WTC11 (cell line): ENCODE results near the gene COL2A1. TPM values are rescaled to one million over a fixed set of nuclear protein-coding genes. Genes with fewer than 3 reads are reported as not detected.

ENCODE experiments used
- ATAC-seq: fragments of 200-7000 bp; cut with Tn5 transposase; 2 replicates; pipeline ENCODE4 v1.10.0; 2021; ENCODE audit warnings: mild to moderate bottlenecking, moderate library complexity
- CTCF ChIA-PET: fragments of 300-600 bp; sonication (Branson Sonifier 250); formaldehyde crosslinking; loops from one replicate; lab custom pipeline; 2021; ENCODE audit warnings: antibody characterized with exemption; lab: Charles Lee
- POLR2A ChIA-PET: fragments of 350-600 bp; sonication (Branson Sonifier 250); formaldehyde crosslinking; loops from one replicate; lab custom pipeline; 2021; ENCODE audit warnings: antibody characterized with exemption; lab: Charles Lee
- DNase-seq: peaks from one replicate; pipeline ENCODE4 v3.0.0; 2021; ENCODE audit warnings: low spot score
- H3K27ac Mint-ChIP-seq: 2 replicates; pipeline ENCODE4 v1.8.0; 2021; ENCODE audit warnings: mixed read lengths
- H3K27me3 Mint-ChIP-seq: 2 replicates; pipeline ENCODE4 v1.8.0; 2021; ENCODE audit warnings: low read depth, mild to moderate bottlenecking, moderate library complexity, mixed read lengths
- H3K36me3 Mint-ChIP-seq: 2 replicates; pipeline ENCODE4 v1.8.0; 2021; ENCODE audit warnings: mixed read lengths
- H3K4me1 Mint-ChIP-seq: 2 replicates; pipeline ENCODE4 v1.8.0; 2022; ENCODE audit warnings: mixed read lengths
- H3K4me3 Mint-ChIP-seq: 2 replicates; pipeline ENCODE4 v1.8.0; 2021; ENCODE audit warnings: mild to moderate bottlenecking, moderate library complexity, mixed read lengths
- H3K9me3 Mint-ChIP-seq: 2 replicates; pipeline ENCODE4 v1.8.0; 2021; ENCODE audit warnings: mixed read lengths
- AFF4 ChIP-seq: sonication (generic); formaldehyde crosslinking; IDR thresholded peaks from 2 replicates; pipeline ENCODE4 v1.8.1; 2023; ENCODE audit warnings: mild to moderate bottlenecking, missing genetic modification reagents, borderline replicate concordance
- E2F4 ChIP-seq: sonication (generic); formaldehyde crosslinking; IDR thresholded peaks from 2 replicates; pipeline ENCODE4 v1.8.1; 2022; ENCODE audit warnings: low read depth, mild to moderate bottlenecking, moderate library complexity, missing genetic modification reagents, borderline replicate concordance
- FOXJ3 ChIP-seq: sonication (generic); formaldehyde crosslinking; IDR thresholded peaks from 2 replicates; pipeline ENCODE4 v1.9.0; 2021; ENCODE audit warnings: missing genetic modification reagents, mild to moderate bottlenecking, borderline replicate concordance
- IRF1 ChIP-seq: sonication (generic); formaldehyde crosslinking; IDR thresholded peaks from 2 replicates; pipeline ENCODE4 v1.8.0; 2023; ENCODE audit warnings: missing genetic modification reagents
- JAZF1 ChIP-seq: fragments of 250-450 bp; sonication (Bioruptor Pico); IDR thresholded peaks from 2 replicates; pipeline ENCODE4 v1.9.0; 2021; ENCODE audit warnings: moderate library complexity, mild to moderate bottlenecking, inconsistent platforms
- MAX ChIP-seq: sonication (generic); formaldehyde crosslinking; IDR thresholded peaks from 2 replicates; pipeline ENCODE4 v1.8.0; 2022; ENCODE audit warnings: mild to moderate bottlenecking, missing genetic modification reagents
- NFATC4 ChIP-seq: fragments of 250-450 bp; sonication (Bioruptor Pico); IDR thresholded peaks from 2 replicates; pipeline ENCODE4 v1.9.0; 2021; ENCODE audit warnings: mild to moderate bottlenecking
- NR1H2 ChIP-seq: sonication (generic); formaldehyde crosslinking; IDR thresholded peaks from 2 replicates; pipeline ENCODE4 v1.9.0; 2021; ENCODE audit warnings: mild to moderate bottlenecking, moderate library complexity, missing genetic modification reagents
- OVOL2 ChIP-seq: fragments of 250-450 bp; sonication (Bioruptor Pico); IDR thresholded peaks from 2 replicates; pipeline ENCODE4 v1.9.0; 2021; ENCODE audit warnings: mild to moderate bottlenecking, borderline replicate concordance
- RELA ChIP-seq: sonication (generic); formaldehyde crosslinking; IDR thresholded peaks from 2 replicates; pipeline ENCODE4 v1.8.1; 2022; ENCODE audit warnings: missing genetic modification reagents, mild to moderate bottlenecking, borderline replicate concordance
- SP1 ChIP-seq: sonication (generic); formaldehyde crosslinking; conservative IDR thresholded peaks from 2 replicates; pipeline ENCODE4 v1.8.1; 2022; ENCODE audit warnings: missing genetic modification reagents
- TEAD4 ChIP-seq: sonication (generic); formaldehyde crosslinking; IDR thresholded peaks from 2 replicates; pipeline ENCODE4 v1.8.0; 2022; ENCODE audit warnings: mild to moderate bottlenecking, missing genetic modification reagents
- USF1 ChIP-seq: sonication (generic); formaldehyde crosslinking; IDR thresholded peaks from 2 replicates; pipeline ENCODE4 v1.8.0; 2022; ENCODE audit warnings: mild to moderate bottlenecking, missing genetic modification reagents
- ZBTB43 ChIP-seq: sonication (generic); formaldehyde crosslinking; IDR thresholded peaks from 2 replicates; pipeline ENCODE4 v1.8.1; 2023; ENCODE audit warnings: mild to moderate bottlenecking, missing genetic modification reagents
- ZNF396 ChIP-seq: fragments of 250-450 bp; sonication (Bioruptor Pico); IDR thresholded peaks from 2 replicates; pipeline ENCODE4 v1.8.0; 2021; ENCODE audit warnings: mild to moderate bottlenecking, moderate library complexity, borderline replicate concordance
- total RNA-seq: library from RNA; stranded (reverse); gene quantifications from 3 replicates; pipeline ENCODE4 v1.2.3, GENCODE V29; 2021

COL2A1 gene
- total RNA-seq, 1 experiment from 2014 or later = 20.9 TPM

GRCh38 chr12:48029491-48030172 lies 25.4 kb upstream of the COL2A1 start:
- H3K36me3 Mint-ChIP-seq = no peaks in the 10 kb centered on the region
- peaks cover 6% of the 10 kb centered on the region for H3K4me1 Mint-ChIP-seq
- ChIA-PET POLR2A (no interaction called here), CTCF (interaction anchor here (0.7 to 2.7 kb wide), 4 partner anchors 24 to 125 kb away, joined by 3 to 10 read pairs (median 5); partner anchors contain the start of gene VDR)
- H3K27ac Mint-ChIP-seq = no peak overlapping the region
- ATAC-seq = peak; percentile 24; the same call in 1 of the 2 replicates
- no peak for DNase-seq
- H3K27me3 Mint-ChIP-seq = peaks cover 100% of the 10 kb centered on the region
- H3K4me3 Mint-ChIP-seq = no peak overlapping the region
- H3K9me3 Mint-ChIP-seq = no peaks in the 10 kb centered on the region
- no peak for TF ChIP-seq FOXJ3
- TF ChIP-seq ZBTB43 (CRISPR knock-in tag) = no peak
- TF ChIP-seq RELA (CRISPR knock-in tag) = no peak
- TF ChIP-seq NR1H2 = no peak
- no peak for TF ChIP-seq TEAD4
- TF ChIP-seq IRF1 = no peak
- TF ChIP-seq NFATC4 (CRISPR knock-in tag) = no peak
- TF ChIP-seq SP1 (CRISPR knock-in tag) = no peak
- no peak for TF ChIP-seq ZNF396 (CRISPR knock-in tag)
- no peak for TF ChIP-seq E2F4 (CRISPR knock-in tag)
- TF ChIP-seq JAZF1 (CRISPR knock-in tag) = no peak
- TF ChIP-seq USF1 (CRISPR knock-in tag) = no peak
- no peak for TF ChIP-seq OVOL2 (CRISPR knock-in tag)
- no peak for TF ChIP-seq AFF4 (CRISPR knock-in tag)
- TF ChIP-seq MAX = no peak
